ENCODE data around the gene FBXW7. TPM values are rescaled to one million over a fixed set of nuclear protein-coding genes. Genes with fewer than 3 reads are reported as not detected.

FBXW7 gene
- total and polyA plus RNA-seq, 2 donors (not counting 1 experiment from before 2014, with no cell fraction given): 23.0 to 125 TPM

DNA sequence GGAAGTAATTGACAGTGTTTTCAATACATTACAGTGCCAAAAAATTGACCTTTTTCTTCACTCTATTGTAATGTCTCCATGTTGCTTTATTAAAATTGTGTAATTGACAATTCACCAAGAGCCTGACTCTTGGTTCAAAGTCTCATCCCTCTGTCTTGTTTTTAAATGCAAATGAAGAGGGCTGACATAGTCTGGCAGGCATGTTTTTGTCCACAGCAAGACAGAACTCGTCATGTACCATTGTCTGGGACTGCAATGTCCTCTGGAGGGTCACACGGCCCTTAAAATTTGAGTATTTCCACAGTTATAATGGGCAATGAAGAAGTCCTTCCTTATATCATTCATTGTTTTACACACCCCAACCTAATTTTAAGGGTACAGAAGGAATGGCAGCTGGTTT is 38.0 kb upstream of the FBXW7 start:
- H3K9ac ChIP-seq (ENCODE audit: low read length): no peak overlapping the region
- WGBS (ENCODE audit: insufficient coverage): 100% methylated on average over 1 of the region's 2 CpGs
- no peak overlapping the region for H3K4me3 Mint-ChIP-seq
- no peaks in the 10 kb centered on the region for H3K4me1 ChIP-seq (ENCODE audit: control insufficient read depth in 2 of 2, insufficient read depth in 2 of 2, low read length in 2 of 2)
- POLR2A ChIA-PET: no interaction called here
- no peaks in the 10 kb centered on the region for H4K20me1 ChIP-seq (ENCODE audit: control insufficient read depth, insufficient read depth, low read length, poor library complexity, severe bottlenecking)
- CTCF ChIA-PET: no interaction called here
- no peaks in the 10 kb centered on the region for H3K9me3 Mint-ChIP-seq (ENCODE audit: insufficient read depth)
- DNase-seq (no peak), ATAC-seq (ENCODE audit: low read depth) (no peak)
- TF ChIP-seq, protein P1, sequence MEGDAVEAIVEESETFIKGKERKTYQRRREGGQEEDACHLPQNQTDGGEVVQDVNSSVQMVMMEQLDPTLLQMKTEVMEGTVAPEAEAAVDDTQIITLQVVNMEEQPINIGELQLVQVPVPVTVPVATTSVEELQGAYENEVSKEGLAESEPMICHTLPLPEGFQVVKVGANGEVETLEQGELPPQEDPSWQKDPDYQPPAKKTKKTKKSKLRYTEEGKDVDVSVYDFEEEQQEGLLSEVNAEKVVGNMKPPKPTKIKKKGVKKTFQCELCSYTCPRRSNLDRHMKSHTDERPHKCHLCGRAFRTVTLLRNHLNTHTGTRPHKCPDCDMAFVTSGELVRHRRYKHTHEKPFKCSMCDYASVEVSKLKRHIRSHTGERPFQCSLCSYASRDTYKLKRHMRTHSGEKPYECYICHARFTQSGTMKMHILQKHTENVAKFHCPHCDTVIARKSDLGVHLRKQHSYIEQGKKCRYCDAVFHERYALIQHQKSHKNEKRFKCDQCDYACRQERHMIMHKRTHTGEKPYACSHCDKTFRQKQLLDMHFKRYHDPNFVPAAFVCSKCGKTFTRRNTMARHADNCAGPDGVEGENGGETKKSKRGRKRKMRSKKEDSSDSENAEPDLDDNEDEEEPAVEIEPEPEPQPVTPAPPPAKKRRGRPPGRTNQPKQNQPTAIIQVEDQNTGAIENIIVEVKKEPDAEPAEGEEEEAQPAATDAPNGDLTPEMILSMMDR (IDR thresholded peaks at IDR 0.05): no peak
- no peak for TF ChIP-seq EZH2 (IDR thresholded peaks at IDR 0.05; ENCODE audit: borderline replicate concordance, insufficient read depth, low read depth, low read length, poor library complexity, severe bottlenecking)
- H3K4me1 Mint-ChIP-seq: no peaks in the 10 kb centered on the region
- H3K4me3 ChIP-seq (ENCODE audit: control extremely low read depth in 1 of 5, extremely low read depth in 1 of 5, insufficient read depth in 1 of 5, low read depth in 2 of 5, low read length in 4 of 5): no peak overlapping the region
- H2AFZ ChIP-seq (ENCODE audit: insufficient read depth, low read depth, low read length, poor library complexity, severe bottlenecking): no peak overlapping the region
- H3K27ac ChIP-seq (ENCODE audit: low read length in 2 of 2): no peak overlapping the region
- no peaks in the 10 kb centered on the region for H3K27me3 Mint-ChIP-seq
- no peak overlapping the region for H3K4me2 ChIP-seq (replicated peaks; ENCODE audit: low read depth, low read length, poor library complexity, severe bottlenecking)
- H3K79me2 ChIP-seq (ENCODE audit: control insufficient read depth, insufficient read depth, low read length): no peaks in the 10 kb centered on the region
- intact Hi-C loops (cut with micrococcal nuclease): no loop called here
- no peak overlapping the region for H3K27ac Mint-ChIP-seq
- no peaks in the 10 kb centered on the region for H3K27me3 ChIP-seq (replicated peaks in 1 of 4; ENCODE audit: control extremely low read depth in 1 of 4, control insufficient read depth in 3 of 4, insufficient read depth in 4 of 4, low read length in 3 of 4)
- H3K9me3 ChIP-seq (ENCODE audit: control extremely low read depth in 1 of 3, control insufficient read depth in 2 of 3, insufficient read depth in 1 of 3, low read length in 2 of 3): no peaks in the 10 kb centered on the region
- H3K36me3 ChIP-seq (replicated peaks in 1 of 2; ENCODE audit: control extremely low read depth in 1 of 2, control insufficient read depth in 1 of 2, extremely low read depth in 1 of 2, insufficient read depth in 2 of 2, low read length in 1 of 2): no peaks in the 10 kb centered on the region

GRCh38 chr4:152572417-152573086 is 36.7 kb upstream of the FBXW7 start:
- no peak overlapping the region for H3K27ac Mint-ChIP-seq
- Histone ChIP-seq H2AFZ (ENCODE audit: insufficient read depth, low read depth, low read length, poor library complexity, severe bottlenecking) (no peak overlapping the region), H3K9ac (ENCODE audit: low read length) (no peak overlapping the region), H3K4me2 (replicated peaks; ENCODE audit: low read depth, low read length, poor library complexity, severe bottlenecking) (no peak overlapping the region), H3K36me3 (replicated peaks in 1 of 2; ENCODE audit: control extremely low read depth in 1 of 2, control insufficient read depth in 1 of 2, extremely low read depth in 1 of 2, insufficient read depth in 2 of 2, low read length in 1 of 2) (no peaks in the 10 kb centered on the region), H3K79me2 (ENCODE audit: control insufficient read depth, insufficient read depth, low read length) (no peaks in the 10 kb centered on the region), H3K27ac (ENCODE audit: low read length in 2 of 2) (no peak overlapping the region), H3K4me3 (ENCODE audit: control extremely low read depth in 1 of 5, extremely low read depth in 1 of 5, insufficient read depth in 1 of 5, low read depth in 2 of 5, low read length in 4 of 5) (no peak overlapping the region), H3K9me3 (ENCODE audit: control extremely low read depth in 1 of 3, control insufficient read depth in 2 of 3, insufficient read depth in 1 of 3, low read length in 2 of 3) (no peaks in the 10 kb centered on the region), H3K27me3 (replicated peaks in 1 of 4; ENCODE audit: control extremely low read depth in 1 of 4, control insufficient read depth in 3 of 4, insufficient read depth in 4 of 4, low read length in 3 of 4) (no peaks in the 10 kb centered on the region), H4K20me1 (ENCODE audit: control insufficient read depth, insufficient read depth, low read length, poor library complexity, severe bottlenecking) (no peaks in the 10 kb centered on the region), H3K4me1 (ENCODE audit: control insufficient read depth in 2 of 2, insufficient read depth in 2 of 2, low read length in 2 of 2) (no peaks in the 10 kb centered on the region)
- ChIA-PET CTCF (interaction anchor here (0.6 to 0.7 kb wide), 2 partner anchors 71 to 146 kb away, joined by 3 to 4 read pairs; no protein-coding TSS in a partner anchor), POLR2A (no interaction called here)
- H3K27me3 Mint-ChIP-seq: no peaks in the 10 kb centered on the region
- 80% methylated on average over 2 of the region's 9 CpGs for WGBS (ENCODE audit: insufficient coverage)
- DNase-seq: no peak
- H3K4me1 Mint-ChIP-seq: no peaks in the 10 kb centered on the region
- no peak overlapping the region for H3K4me3 Mint-ChIP-seq
- no peaks in the 10 kb centered on the region for H3K9me3 Mint-ChIP-seq (ENCODE audit: insufficient read depth)
- no peak for ATAC-seq (ENCODE audit: low read depth)
- intact Hi-C loops (cut with micrococcal nuclease): no loop called here
- no peak for TF ChIP-seq EZH2 (IDR thresholded peaks at IDR 0.05; ENCODE audit: borderline replicate concordance, insufficient read depth, low read depth, low read length, poor library complexity, severe bottlenecking)
- TF ChIP-seq, protein P1 (IDR thresholded peaks at IDR 0.05): no peak
